GM21447 (cell line): ENCODE measurements around the gene APEX1.
"Not testable (repeated sequence)": the region's sequence is repeated elsewhere in the genome, so short reads cannot be mapped to it uniquely, and the experiment has no call there.

Source experiments
- ATAC-seq: cut with Tn5 transposase; IDR thresholded peaks from one replicate; pipeline ENCODE4 v1.9.1; 2021; ENCODE audit not compliant: unreplicated experiment

Gene APEX1

DNA sequence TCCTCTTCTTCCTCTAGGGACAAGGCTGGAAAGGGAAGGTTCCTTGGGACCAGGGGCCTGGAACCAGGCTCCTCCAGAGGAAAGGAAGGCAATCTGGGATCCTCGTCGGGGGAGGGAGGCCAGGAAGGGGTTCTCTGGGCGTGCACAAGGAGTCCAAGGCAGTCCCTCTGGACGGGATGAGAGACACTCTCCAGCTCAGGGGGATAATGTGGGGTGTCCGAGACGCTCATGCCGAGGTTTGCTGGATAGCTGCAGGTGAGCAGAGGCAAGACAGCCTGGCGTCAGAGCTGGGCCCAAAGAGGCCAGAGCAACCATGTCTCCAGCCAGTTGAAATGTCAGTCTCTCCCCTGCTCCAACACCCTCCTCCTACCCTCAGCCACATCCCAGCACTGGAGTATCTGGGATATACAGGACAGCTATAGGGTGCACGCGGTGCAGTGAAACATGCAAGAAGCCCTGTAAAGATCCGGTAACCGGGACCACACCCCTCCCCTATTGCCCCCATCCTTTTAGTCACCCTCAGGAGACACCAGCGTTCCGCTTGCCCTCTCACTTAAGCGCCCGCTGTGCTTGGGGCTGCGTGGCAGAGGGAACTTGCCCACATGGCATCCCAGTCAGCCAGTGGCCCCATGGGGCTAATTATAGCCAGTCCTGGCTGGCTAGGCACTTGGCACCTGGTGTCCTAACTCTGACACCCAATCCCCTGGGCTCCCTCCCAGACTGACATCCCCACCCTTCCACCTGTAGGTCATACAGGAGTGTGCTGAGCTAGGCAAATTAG is 19.3 kb upstream of the APEX1 start, which contains the start of gene KLHL33:
TSS of gene KLHL33 (minus strand) at position 585 of the 781 bp plus-strand sequence. CDS start at position 230, 355 bp downstream.
- no peak for ATAC-seq

DNA sequence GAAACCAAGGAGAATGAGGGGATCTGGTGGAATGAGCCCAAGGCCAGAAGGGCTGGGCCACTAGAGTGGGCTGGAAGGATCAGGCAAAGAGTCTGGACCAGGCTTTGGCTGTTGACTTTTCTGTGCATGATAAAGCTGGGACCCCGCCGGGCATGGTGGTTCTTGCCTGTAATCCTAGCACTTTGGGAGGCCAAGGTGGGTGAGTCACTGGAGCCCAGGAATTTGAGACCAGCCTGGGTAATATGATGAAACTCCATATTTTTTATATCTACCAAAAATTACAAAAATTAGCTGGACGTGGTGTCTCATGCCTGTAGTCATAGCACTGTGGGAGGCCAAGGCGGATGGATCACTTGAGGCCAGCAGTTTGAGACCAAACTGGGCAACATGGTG is 18.7 kb upstream of the APEX1 start:
- no peak for ATAC-seq

DNA sequence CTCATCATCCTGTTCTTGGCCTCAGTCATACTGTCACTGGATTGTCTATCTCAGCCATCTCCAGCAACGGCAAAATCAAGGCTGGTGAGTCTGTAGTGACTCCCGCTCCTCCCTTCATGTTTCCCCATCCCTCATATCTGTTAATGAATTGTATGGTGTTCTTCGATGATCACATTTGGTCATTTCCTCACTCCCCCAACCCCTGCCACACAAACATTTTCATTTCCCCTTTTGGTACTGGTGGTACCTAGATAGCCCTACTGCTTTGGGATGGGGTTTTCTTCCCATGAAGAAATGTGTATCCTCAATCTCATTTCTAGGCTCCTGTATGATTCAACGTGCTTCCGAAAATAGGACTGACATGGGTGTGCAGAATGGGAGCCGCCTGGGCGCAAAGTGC is 16.4 kb upstream of the APEX1 start:
- ATAC-seq = no peak

DNA sequence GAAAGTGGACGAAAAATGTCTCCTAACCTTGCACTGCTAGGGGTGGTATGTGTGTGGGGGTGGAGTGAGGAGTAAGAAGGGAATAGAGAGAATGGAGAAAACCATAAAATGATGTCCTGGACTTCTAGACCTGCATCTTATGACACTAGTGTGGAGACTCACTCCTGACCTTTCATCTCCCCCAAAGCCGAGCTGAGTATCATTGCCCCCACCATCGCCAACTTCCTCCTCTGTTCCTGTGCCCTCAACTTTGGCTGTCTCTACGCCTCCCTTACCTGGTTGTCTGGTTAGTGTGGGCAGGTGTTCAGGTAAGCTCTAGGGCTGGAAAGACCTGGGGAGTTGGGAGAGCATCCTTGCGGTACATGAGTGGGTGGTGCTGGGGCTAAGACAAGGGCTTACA is 14.6 kb upstream of the APEX1 start:
- ATAC-seq = no peak

DNA sequence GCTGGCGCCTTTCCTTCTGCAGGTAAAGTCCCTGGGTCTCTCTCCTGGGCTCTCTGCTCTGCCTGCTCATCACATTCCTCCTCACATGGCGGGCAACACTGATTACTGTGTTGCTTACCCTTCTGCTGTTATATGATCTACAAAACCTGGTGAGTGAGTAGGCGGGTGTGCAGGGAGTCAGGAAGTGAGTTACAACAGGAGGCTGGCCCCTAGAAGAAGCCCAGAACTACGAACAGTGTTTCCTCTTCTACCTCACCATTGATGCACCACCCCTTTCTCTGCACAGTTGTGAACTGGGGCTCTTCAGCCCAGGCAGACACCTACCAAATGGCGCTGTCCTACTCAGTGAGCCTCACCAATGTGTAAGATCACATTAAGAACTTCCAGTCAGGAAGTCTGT is 14.1 kb upstream of the APEX1 start:
- no peak for ATAC-seq

DNA sequence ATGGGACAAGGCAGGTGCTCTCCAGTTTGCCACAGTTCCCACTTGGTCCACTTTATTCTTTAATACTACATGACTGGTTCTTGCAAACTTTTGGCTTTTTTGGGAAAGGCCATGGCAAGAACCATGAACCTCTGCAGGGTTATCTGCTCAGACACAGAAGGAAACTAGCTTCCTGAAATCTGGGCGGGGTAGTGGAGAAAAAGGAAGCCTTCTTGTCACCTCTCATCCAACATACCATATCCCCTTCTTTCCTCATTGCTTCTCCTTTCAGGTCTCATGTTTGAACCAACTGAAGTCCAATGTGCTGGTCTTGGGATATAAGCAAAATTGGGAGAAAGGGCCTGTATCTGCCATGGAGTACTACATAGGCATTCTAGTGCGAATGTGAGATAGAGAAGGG is 13.6 kb upstream of the APEX1 start:
- ATAC-seq = no peak

DNA sequence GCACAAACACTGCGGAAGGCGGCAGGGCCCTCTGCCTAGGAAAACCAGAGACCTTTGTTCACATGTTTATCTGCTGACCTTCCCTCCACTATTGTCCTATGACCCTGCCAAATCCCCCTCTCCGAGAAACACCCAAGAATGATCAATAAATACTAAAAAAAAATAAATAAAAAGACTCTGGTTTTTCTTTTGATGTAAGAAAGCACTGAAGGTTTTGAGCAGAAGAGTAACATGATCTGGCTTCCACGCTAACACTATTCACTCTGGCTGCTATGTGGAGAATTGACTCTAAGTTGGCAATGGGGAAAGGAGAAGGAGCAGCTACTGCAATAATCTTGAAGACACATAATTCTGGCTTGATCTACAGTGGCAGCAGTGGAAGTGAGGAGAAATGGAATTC is 11.4 kb upstream of the APEX1 start:
- not testable (repeated sequence) for ATAC-seq

DNA sequence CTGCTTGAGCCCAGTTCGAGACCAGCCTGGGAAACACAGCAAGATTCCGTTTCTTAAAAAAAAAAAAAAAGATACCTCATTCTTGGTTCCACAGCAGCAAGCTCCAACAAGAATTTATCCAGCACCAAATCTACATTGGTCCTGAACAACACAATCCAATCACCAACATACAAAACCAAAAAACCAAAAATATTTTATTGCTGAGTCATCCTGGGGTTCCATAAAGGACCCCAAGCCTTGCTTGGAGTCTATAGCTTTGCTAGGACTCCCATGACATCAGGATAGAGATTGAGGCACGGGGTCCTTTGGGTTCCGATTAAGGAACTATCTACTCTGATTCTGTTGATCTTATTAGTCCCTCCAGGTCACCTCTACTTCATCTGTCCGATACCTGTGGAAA is 8.1 kb upstream of the APEX1 start:
- ATAC-seq = no peak

DNA sequence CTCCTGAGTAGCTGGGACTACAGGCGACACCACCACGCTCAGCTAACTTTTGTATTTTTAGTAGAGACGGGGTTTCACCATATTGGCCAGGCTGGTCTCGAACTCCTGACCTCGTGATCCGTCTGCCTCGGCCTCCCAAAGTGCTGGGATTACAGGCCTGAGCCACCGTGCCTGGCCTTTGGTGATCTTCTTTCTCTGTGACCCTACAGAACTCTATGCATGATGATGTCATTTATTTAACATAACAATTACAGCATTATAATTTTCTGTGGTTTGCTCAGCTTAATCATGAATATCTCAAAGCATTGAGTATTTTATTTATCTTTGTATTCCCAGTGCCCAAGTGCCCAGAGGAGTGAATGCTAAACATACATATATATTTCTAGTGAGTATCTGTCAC is 2.2 kb upstream of the APEX1 start:
- not testable (repeated sequence) for ATAC-seq

DNA sequence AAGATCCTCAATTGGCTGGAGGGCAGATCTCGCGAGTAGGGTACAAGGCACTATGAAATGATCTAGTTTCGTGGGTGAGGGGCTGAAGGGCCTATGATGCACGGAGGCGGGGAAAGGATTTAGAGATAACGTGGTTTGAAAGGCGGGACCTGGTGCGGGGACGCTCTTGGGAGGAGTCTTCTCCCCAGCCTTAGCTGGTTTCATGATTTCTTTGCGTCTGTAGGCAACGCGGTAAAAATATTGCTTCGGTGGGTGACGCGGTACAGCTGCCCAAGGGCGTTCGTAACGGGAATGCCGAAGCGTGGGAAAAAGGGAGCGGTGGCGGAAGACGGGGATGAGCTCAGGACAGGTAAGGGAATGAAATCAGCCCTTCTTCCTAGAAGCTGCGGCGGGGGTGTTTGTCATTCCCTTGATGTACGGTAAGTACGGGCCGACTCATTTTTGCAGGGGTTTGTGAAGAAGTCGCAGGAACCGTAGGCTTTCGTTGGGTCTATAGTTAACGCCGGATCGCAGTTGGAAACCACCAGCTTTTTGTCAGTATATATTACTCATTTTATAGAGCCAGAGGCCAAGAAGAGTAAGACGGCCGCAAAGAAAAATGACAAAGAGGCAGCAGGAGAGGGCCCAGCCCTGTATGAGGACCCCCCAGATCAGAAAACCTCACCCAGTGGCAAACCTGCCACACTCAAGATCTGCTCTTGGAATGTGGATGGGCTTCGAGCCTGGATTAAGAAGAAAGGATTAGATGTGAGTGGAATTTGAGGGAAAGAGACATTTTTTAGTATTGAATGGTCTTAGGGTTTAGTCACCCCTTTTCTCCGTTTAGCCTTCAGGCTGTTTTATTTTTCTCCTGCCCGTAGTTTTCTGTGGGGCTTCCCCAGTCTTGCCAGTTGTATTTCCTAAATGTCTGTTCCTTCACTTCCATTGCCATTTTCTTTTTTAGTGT is 602 bp downstream of the APEX1 start:
- peak; percentile 35 for ATAC-seq

DNA sequence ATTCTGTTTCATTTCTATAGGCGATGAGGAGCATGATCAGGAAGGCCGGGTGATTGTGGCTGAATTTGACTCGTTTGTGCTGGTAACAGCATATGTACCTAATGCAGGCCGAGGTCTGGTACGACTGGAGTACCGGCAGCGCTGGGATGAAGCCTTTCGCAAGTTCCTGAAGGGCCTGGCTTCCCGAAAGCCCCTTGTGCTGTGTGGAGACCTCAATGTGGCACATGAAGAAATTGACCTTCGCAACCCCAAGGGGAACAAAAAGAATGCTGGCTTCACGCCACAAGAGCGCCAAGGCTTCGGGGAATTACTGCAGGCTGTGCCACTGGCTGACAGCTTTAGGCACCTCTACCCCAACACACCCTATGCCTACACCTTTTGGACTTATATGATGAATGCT is 1.9 kb downstream of the APEX1 start:
- no peak for ATAC-seq

DNA sequence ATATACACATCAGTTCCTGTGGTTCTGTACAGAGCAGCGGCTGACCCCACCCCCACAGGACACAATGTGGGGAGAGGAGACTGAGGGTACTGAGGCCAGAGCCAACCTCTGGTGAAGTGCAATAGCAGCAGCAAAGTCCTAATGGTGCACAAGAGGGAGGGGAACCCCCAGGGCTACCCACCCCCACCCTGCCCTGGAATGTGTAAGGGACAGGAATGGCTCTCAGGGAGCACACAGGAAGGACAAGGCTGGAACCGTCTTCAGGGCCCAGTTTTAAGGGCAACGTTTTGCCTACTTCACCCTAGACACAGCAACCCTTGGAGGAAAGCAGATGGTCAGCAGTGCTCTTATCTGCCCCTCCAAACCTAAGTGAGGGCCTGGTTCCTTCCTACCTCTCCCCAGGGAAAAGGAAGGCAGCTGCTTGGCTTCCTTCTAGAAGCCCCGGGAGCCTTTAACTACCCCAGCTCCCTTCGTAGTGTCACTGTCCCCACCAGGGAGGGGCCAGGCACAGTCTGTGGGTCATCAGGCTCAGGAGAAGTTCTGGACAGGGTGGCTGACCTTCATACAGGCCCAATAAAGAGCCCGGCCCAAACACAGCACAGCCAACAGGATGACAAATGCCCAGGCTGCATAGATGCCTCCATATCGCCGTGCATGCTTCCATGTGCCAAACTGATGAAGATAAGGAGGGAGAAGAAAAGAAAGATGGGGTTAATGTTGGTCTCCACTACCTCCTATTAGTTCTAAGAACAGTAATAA is 3.2 kb downstream of the APEX1 start:
- ATAC-seq = no peak

DNA sequence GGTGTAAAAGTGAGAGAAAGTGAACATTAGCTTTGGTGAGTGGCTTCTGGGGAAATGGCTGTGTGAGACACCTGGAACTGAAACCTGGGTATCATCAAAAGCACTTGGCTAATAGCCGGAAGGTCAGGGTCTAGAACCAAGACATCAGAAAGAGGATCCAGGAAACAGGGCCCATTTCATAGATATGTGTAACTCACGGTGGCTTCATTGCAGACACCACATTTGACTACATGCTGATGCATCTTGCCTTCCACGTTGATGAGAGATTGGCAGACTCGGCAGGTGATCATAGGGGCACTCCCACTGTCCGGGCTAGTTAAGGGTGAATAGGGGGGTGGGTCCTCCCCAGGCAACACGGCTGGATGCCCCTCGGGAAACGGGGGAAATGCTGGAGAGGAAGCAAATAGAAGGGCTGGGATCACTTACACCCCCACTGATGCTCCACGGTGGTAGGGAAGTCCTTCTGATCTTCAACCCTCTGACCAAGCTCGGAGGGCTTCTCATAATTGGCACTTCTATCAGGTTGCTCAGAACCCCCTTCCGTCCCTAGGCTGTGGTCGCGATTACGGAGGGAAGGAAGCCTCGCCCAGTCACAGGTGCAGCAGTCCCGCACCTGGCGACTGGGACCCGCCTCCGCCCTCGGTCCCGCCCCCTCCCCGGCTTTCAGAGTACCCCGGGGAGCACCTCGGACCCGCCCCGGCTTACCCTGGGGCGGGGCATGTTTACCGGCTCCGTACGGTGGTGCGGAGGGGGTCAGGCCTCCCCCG is 5.6 kb downstream of the APEX1 start:
- peak; percentile 3 for ATAC-seq

DNA sequence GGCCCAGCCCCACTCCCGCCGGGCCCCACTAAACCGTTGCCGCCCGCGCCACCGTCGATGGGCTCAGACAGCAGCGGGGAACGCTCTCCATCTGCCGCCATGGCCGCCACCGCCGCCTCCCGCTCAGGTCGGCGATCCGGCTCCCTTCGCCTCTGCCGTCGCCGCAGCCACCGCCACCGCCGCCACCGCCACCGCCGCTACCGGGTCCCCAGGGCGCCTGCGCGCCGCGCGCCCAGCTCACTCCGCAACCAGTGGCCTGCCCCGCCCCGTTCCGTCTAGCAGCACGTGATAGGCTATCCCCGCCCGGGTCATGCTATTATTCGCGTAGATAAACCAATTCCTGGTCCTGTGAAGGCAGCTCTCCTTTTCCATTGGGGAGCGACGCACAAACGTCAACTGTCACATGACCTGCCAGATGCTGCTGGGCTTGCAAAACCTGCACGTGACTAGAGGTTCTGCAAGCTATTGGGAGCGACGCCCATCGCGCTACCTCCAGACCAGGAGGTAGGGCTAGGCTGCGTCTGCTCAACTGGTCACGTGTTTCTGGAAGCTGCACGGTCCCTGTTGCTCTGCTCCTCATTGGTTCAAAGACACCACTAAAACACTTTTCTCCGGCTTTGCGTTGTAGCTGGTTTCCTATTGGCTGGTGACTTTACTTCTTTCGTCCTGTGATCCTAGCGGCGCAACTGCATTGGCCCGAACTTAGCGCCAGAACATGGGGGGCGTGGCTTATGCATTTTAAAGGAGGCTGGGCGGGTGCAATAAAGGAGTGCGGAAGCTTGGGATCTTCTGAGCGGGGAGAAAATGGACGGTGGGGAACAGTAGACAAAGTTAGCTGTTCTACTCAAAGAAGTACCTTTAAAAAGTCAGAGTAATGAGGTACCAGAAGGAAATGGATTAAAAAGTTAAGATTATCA is 6.5 kb downstream of the APEX1 start, which contains the start of gene PIP4P1:
TSS of gene PIP4P1 (minus strand) at position 210 of the 917 bp plus-strand sequence. CDS start at position 101, 109 bp downstream.
- ATAC-seq = peak; percentile 92

DNA sequence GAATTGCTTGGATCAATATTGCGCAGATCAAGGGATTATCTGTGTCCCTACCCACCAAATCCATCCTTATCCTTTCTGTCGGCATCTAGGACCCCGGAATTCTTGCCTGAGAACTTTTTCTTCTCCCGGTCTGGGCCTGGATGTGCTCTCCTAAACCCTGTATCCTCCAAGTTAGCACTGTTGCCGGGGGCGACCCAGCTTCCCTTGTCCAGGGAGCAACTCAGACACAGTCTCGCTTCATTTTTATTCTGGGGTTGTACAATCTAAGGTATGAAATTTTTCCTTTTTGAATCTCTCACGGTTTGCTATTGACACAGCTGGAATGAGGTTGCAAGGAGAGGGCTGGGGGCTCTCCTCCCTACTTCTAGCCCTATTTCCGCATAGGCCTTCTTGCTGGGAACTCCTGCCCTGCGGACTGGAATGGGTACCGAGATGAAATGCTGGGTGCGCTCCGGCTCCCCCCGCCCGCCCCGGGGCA is 13.8 kb downstream of the APEX1 start:
- no peak for ATAC-seq

DNA sequence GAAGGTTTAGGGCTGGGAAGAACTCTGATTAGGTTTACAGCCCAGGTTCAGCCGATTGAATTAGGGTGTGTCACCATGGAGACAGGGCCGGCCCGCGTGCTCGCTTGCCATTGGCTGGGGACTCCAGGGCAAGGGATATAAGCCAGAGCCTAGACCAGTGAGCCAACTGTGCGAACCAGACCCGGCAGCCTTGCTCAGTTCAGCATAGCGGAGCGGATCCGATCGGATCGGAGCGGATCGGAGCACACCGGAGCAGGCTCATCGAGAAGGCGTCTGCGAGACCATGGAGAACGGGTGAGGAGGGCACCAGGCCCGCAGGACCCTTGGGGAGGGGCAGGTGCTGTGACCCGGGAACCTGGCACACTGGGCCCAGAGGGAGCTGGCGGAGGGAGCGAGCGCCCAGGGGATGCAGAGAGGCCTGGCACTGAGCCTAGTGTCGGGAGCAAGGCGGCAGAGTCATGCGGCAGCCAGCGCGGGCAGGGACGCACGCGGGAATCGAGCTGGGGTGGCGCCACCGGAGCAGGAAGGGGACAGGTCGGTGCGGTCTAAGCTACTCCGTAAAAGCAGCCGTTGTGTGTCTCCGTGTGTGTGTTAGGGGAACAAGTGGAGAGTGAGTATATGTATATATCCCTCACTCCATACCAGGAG is 14.3 kb downstream of the APEX1 start, which contains the start of gene PNP:
TSS of gene PNP (plus strand) at position 165 of the 648 bp plus-strand sequence. CDS start at position 284, 119 bp downstream.
- peak; percentile 95 for ATAC-seq

DNA sequence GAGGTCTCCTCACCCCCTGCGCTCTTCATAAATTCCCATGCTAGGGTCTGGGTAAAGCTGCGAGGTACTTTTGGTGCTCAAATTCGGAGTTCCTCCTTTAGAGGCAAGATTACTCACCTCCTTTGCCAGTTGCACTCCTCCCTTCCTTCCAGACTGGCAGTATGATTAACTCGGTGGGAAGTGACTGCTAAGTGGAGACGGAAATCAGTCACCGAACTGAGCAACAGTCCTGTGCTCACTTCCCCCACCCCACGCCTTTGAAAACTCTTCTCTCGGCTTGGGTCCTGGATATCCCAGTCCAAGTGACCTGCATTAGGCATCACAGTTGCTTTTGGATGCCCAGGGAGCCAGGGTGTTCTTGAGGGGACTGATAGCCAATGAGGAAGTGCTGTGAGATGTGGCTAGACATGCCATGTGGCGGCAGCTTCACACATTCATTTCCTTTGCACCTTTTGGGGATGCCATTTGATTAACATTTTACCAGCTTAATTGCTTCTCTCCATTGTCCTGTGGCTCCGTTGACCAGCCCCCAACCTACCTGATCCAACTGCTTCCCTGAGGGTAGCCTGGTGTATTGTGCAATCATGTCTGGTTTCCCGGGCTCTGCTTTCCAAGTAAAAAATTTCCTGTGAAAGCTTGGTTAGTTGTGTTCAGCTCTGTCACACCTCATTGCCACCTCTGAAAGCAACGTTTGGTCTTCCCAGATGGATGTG is 15.0 kb downstream of the APEX1 start:
- ATAC-seq = peak; percentile 33

DNA sequence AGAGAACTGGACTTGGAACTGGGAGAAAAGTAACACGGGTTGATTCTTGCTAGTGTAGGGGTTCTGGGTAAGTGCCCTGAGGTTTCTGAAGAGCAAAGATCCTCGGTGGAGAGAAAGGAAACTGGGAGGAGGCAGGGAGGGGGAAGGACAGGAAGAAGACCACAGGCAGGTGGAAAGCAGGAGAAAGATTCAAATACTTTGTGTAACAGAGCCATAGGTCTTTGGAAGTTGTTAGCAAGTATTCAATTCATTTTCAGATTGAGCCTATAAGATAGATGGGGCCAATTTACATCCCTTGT is 15.5 kb downstream of the APEX1 start:
- ATAC-seq = no peak
